Measurements from ENCODE around the gene CAMK2B. TPM values are rescaled to one million over a fixed set of nuclear protein-coding genes. Genes with fewer than 3 reads are reported as not detected.

CAMK2B gene
- total and polyA plus RNA-seq, 4 donors = 2.4 to 12.8 (median 4.4) TPM; not detected in 1

GRCh38 chr7:44240983-44241510, 84.3 kb downstream of the CAMK2B start:
- Histone ChIP-seq H3K27ac (ENCODE audit: low read depth in 1 of 2, low read length in 2 of 2) (no peak overlapping the region), H3K4me3 (ENCODE audit: low read length in 2 of 2) (no peak overlapping the region), H3K36me3 (ENCODE audit: control insufficient read depth in 1 of 2, insufficient read depth in 2 of 2, low read length in 1 of 2) (no peaks in the 10 kb centered on the region), H3K4me1 (ENCODE audit: control insufficient read depth in 1 of 2, insufficient read depth in 2 of 2, low read length in 2 of 2) (no peaks in the 10 kb centered on the region), H3K9me3 (ENCODE audit: control insufficient read depth, low read length) (no peaks in the 10 kb centered on the region), H3K27me3 (ENCODE audit: control insufficient read depth in 1 of 2, insufficient read depth in 2 of 2, low read length in 1 of 2) (no peaks in the 10 kb centered on the region)
- WGBS, 2 donors = 4 to 5% methylated on average over 10 of the region's 10 CpGs
- DNase-seq = peak; percentile 87 to 91
- ATAC-seq (ENCODE audit: low FRiP score) = peak; percentile 76
- intact Hi-C loops (cut with DNase I) = loop anchor here (2.0 to 5.0 kb wide), 3 partner anchors 66 to 321 kb away; no protein-coding TSS in a partner anchor

GRCh38 chr7:44240376-44240775, 85.0 kb downstream of the CAMK2B start:
- ATAC-seq (ENCODE audit: low FRiP score) (no peak), DNase-seq (no peak)
- H3K27ac ChIP-seq (ENCODE audit: low read depth in 1 of 2, low read length in 2 of 2) = no peak overlapping the region
- H3K9me3 ChIP-seq (ENCODE audit: control insufficient read depth, low read length) = no peaks in the 10 kb centered on the region
- H3K4me3 ChIP-seq (ENCODE audit: low read length in 2 of 2) = no peak overlapping the region
- intact Hi-C loops (cut with DNase I) = loop anchor here (2.0 to 5.0 kb wide), 3 partner anchors 67 to 322 kb away; no protein-coding TSS in a partner anchor
- no peaks in the 10 kb centered on the region for H3K36me3 ChIP-seq (ENCODE audit: control insufficient read depth in 1 of 2, insufficient read depth in 2 of 2, low read length in 1 of 2)
- no peaks in the 10 kb centered on the region for H3K27me3 ChIP-seq (ENCODE audit: control insufficient read depth in 1 of 2, insufficient read depth in 2 of 2, low read length in 1 of 2)
- no peaks in the 10 kb centered on the region for H3K4me1 ChIP-seq (ENCODE audit: control insufficient read depth in 1 of 2, insufficient read depth in 2 of 2, low read length in 2 of 2)
- WGBS, 2 donors = 84 to 86% methylated on average over 16 of the region's 16 CpGs

- 83 to 84% methylated on average over 23 to 24 of the region's 24 CpGs for WGBS, 2 donors
- intact Hi-C loops (cut with DNase I) = no loop called here
- no peaks in the 10 kb centered on the region for H3K4me1 ChIP-seq (ENCODE audit: control insufficient read depth in 1 of 2, insufficient read depth in 2 of 2, low read length in 2 of 2)
These were observed 86.0 kb downstream of the CAMK2B start for GRCh38 chr7:44239361-44239760.

GRCh38 chr7:44238116-44238695, 87.2 kb downstream of the CAMK2B start:
- H3K27ac ChIP-seq (ENCODE audit: low read depth in 1 of 2, low read length in 2 of 2) = no peak overlapping the region
- DNase-seq = no peak
- H3K27me3 ChIP-seq (ENCODE audit: control insufficient read depth in 1 of 2, insufficient read depth in 2 of 2, low read length in 1 of 2) = no peaks in the 10 kb centered on the region
- H3K36me3 ChIP-seq (ENCODE audit: control insufficient read depth in 1 of 2, insufficient read depth in 2 of 2, low read length in 1 of 2) = no peaks in the 10 kb centered on the region
- H3K4me1 ChIP-seq (ENCODE audit: control insufficient read depth in 1 of 2, insufficient read depth in 2 of 2, low read length in 2 of 2) = no peaks in the 10 kb centered on the region
- ATAC-seq (ENCODE audit: low FRiP score) = no peak
- H3K4me3 ChIP-seq (ENCODE audit: low read length in 2 of 2) = no peak overlapping the region
- WGBS, 2 donors = 85 to 86% methylated on average over 17 of the region's 17 CpGs
- intact Hi-C loops (cut with DNase I) = no loop called here
- H3K9me3 ChIP-seq (ENCODE audit: control insufficient read depth, low read length) = no peaks in the 10 kb centered on the region

More at GRCh38 chr7:44239361-44239760, 86.0 kb downstream of the CAMK2B start:
- Histone ChIP-seq H3K4me3 (ENCODE audit: low read length in 2 of 2) (no peak overlapping the region), H3K36me3 (ENCODE audit: control insufficient read depth in 1 of 2, insufficient read depth in 2 of 2, low read length in 1 of 2) (no peaks in the 10 kb centered on the region), H3K27ac (ENCODE audit: low read depth in 1 of 2, low read length in 2 of 2) (no peak overlapping the region), H3K27me3 (ENCODE audit: control insufficient read depth in 1 of 2, insufficient read depth in 2 of 2, low read length in 1 of 2) (no peaks in the 10 kb centered on the region), H3K9me3 (ENCODE audit: control insufficient read depth, low read length) (no peaks in the 10 kb centered on the region)
- ATAC-seq (ENCODE audit: low FRiP score) (no peak), DNase-seq (no peak)

- intact Hi-C loops (cut with DNase I) = no loop called here
- H3K9me3 ChIP-seq (ENCODE audit: control insufficient read depth, low read length) = no peaks in the 10 kb centered on the region
- ATAC-seq (ENCODE audit: low FRiP score) = no peak
These were observed 87.7 kb downstream of the CAMK2B start for GRCh38 chr7:44237696-44238095.

GRCh38 chr7:44236333-44236728, 89.1 kb downstream of the CAMK2B start:
- H3K4me3 ChIP-seq (ENCODE audit: low read length in 2 of 2) = no peak overlapping the region
- no peaks in the 10 kb centered on the region for H3K4me1 ChIP-seq (ENCODE audit: control insufficient read depth in 1 of 2, insufficient read depth in 2 of 2, low read length in 2 of 2)
- ATAC-seq (ENCODE audit: low FRiP score) (no peak), DNase-seq (no peak)
- intact Hi-C loops (cut with DNase I) = no loop called here
- H3K27ac ChIP-seq (ENCODE audit: low read depth in 1 of 2, low read length in 2 of 2) = no peak overlapping the region
- 80 to 87% methylated on average over 4 of the region's 4 CpGs for WGBS, 2 donors
- no peaks in the 10 kb centered on the region for H3K27me3 ChIP-seq (ENCODE audit: control insufficient read depth in 1 of 2, insufficient read depth in 2 of 2, low read length in 1 of 2)
- H3K9me3 ChIP-seq (ENCODE audit: control insufficient read depth, low read length) = no peaks in the 10 kb centered on the region
- no peaks in the 10 kb centered on the region for H3K36me3 ChIP-seq (ENCODE audit: control insufficient read depth in 1 of 2, insufficient read depth in 2 of 2, low read length in 1 of 2)

More at GRCh38 chr7:44237696-44238095, 87.7 kb downstream of the CAMK2B start:
- WGBS, 2 donors = 93% methylated on average over 10 of the region's 10 CpGs
- Histone ChIP-seq H3K4me1 (ENCODE audit: control insufficient read depth in 1 of 2, insufficient read depth in 2 of 2, low read length in 2 of 2) (no peaks in the 10 kb centered on the region), H3K27ac (ENCODE audit: low read depth in 1 of 2, low read length in 2 of 2) (no peak overlapping the region), H3K27me3 (ENCODE audit: control insufficient read depth in 1 of 2, insufficient read depth in 2 of 2, low read length in 1 of 2) (no peaks in the 10 kb centered on the region), H3K4me3 (ENCODE audit: low read length in 2 of 2) (no peak overlapping the region), H3K36me3 (ENCODE audit: control insufficient read depth in 1 of 2, insufficient read depth in 2 of 2, low read length in 1 of 2) (no peaks in the 10 kb centered on the region)
- DNase-seq = no peak

- Histone ChIP-seq H3K9me3 (ENCODE audit: control insufficient read depth, low read length) (no peaks in the 10 kb centered on the region), H3K4me1 (ENCODE audit: control insufficient read depth in 1 of 2, insufficient read depth in 2 of 2, low read length in 2 of 2) (no peaks in the 10 kb centered on the region), H3K36me3 (ENCODE audit: control insufficient read depth in 1 of 2, insufficient read depth in 2 of 2, low read length in 1 of 2) (no peaks in the 10 kb centered on the region), H3K27ac (ENCODE audit: low read depth in 1 of 2, low read length in 2 of 2) (no peak overlapping the region), H3K4me3 (ENCODE audit: low read length in 2 of 2) (no peak overlapping the region), H3K27me3 (ENCODE audit: control insufficient read depth in 1 of 2, insufficient read depth in 2 of 2, low read length in 1 of 2) (no peaks in the 10 kb centered on the region)
- no peak for ATAC-seq (ENCODE audit: low FRiP score)
- 68% methylated on average over 22 of the region's 22 CpGs for WGBS, 2 donors
- intact Hi-C loops (cut with DNase I) = no loop called here
- DNase-seq = no peak
These were observed 89.6 kb downstream of the CAMK2B start for GRCh38 chr7:44235582-44236332.

GRCh38 chr7:44235066-44235465, 90.3 kb downstream of the CAMK2B start:
- H3K27ac ChIP-seq (ENCODE audit: low read depth in 1 of 2, low read length in 2 of 2) = no peak overlapping the region
- H3K9me3 ChIP-seq (ENCODE audit: control insufficient read depth, low read length) = no peaks in the 10 kb centered on the region
- WGBS, 2 donors = 85 to 88% methylated on average over 8 of the region's 8 CpGs
- H3K36me3 ChIP-seq (ENCODE audit: control insufficient read depth in 1 of 2, insufficient read depth in 2 of 2, low read length in 1 of 2) = no peaks in the 10 kb centered on the region
- DNase-seq = no peak
- H3K27me3 ChIP-seq (ENCODE audit: control insufficient read depth in 1 of 2, insufficient read depth in 2 of 2, low read length in 1 of 2) = no peaks in the 10 kb centered on the region
- H3K4me1 ChIP-seq (ENCODE audit: control insufficient read depth in 1 of 2, insufficient read depth in 2 of 2, low read length in 2 of 2) = no peaks in the 10 kb centered on the region
- intact Hi-C loops (cut with DNase I) = no loop called here
- no peak for ATAC-seq (ENCODE audit: low FRiP score)
- H3K4me3 ChIP-seq (ENCODE audit: low read length in 2 of 2) = no peak overlapping the region
